ENCODE results near the gene CNOT6L. TPM values are rescaled to one million over a fixed set of nuclear protein-coding genes. Genes with fewer than 3 reads are reported as not detected.
"Not testable (repeated sequence)": the region's sequence is repeated elsewhere in the genome, so short reads cannot be mapped to it uniquely, and the experiment has no call there.

CNOT6L gene
- total RNA-seq, 1 donor, result 16.4 TPM

GRCh38 chr4:77740480-77740879 lies 78.7 kb downstream of the CNOT6L start:
- TF ChIP-seq CTCF (IDR thresholded peaks at IDR 0.05; ENCODE audit: insufficient read depth, low read length), result no peak
- H3K4me3 ChIP-seq (ENCODE audit: low read depth, low read length), result no peak overlapping the region

DNA sequence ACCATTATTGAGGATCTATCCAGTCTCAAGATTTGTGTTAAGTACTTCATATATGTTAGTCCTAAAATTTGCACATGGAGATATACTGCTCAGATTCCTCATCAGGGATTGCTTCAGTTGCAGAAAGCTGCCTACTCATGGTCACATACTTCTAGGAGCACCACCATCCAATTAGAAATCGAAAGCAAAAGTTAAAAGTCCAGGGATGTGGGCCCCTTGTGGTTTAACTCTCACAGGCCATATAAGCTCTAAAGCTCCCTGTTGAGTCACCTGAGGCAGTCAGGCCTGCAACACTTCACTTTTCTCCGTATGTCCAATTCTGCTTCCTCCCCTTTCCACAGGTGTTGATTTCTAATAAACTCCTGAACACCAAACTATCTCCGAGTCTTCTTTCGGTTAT lies 84.2 kb downstream of the CNOT6L start:
- peak; percentile 46 for DNase-seq (ENCODE audit: low read depth)
- H3K4me3 ChIP-seq (ENCODE audit: low read depth, low read length), result no peak overlapping the region
- no peak for TF ChIP-seq CTCF (IDR thresholded peaks at IDR 0.05; ENCODE audit: insufficient read depth, low read length)

More at GRCh38 chr4:77740480-77740879, 78.7 kb downstream of the CNOT6L start:
- DNase-seq (ENCODE audit: low read depth), result no peak

- no peak for TF ChIP-seq CTCF (IDR thresholded peaks at IDR 0.05; ENCODE audit: insufficient read depth, low read length)
- DNase-seq (ENCODE audit: low read depth), result no peak
- no peak overlapping the region for H3K4me3 ChIP-seq (ENCODE audit: low read depth, low read length)
Measured at GRCh38 chr4:77731656-77732055, 87.5 kb downstream of the CNOT6L start.

GRCh38 chr4:77728420-77728819 lies 90.7 kb downstream of the CNOT6L start:
- no peak overlapping the region for H3K4me3 ChIP-seq (ENCODE audit: low read depth, low read length)
- TF ChIP-seq CTCF (IDR thresholded peaks at IDR 0.05; ENCODE audit: insufficient read depth, low read length), result no peak
- DNase-seq (ENCODE audit: low read depth), result no peak

GRCh38 chr4:77721073-77721472 lies 98.1 kb downstream of the CNOT6L start:
- H3K4me3 ChIP-seq (ENCODE audit: low read depth, low read length), result no peak overlapping the region
- no peak for TF ChIP-seq CTCF (IDR thresholded peaks at IDR 0.05; ENCODE audit: insufficient read depth, low read length)
- no peak for DNase-seq (ENCODE audit: low read depth)

DNA sequence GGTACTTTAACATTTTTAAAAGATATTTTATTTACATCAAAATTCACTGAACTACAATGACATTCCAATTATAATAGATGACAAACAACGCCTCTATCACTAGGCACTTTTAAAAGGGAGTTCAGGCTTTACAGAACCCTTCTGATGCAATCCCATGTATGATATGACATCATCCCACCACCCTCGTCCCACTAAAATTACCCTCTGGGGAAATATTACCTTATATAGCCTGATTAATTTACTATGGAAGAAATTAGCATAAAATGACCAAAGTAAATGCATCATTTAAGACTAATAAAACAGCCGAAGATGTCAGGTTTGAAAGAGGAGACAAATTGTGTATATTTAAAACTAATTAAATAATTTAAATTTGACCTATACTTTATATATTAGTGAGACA lies 100.7 kb downstream of the CNOT6L start:
- DNase-seq (ENCODE audit: low read depth); H3K4me3 ChIP-seq (ENCODE audit: low read depth, low read length): not testable (repeated sequence)

GRCh38 chr4:77715414-77716290 lies 103.5 kb downstream of the CNOT6L start:
- TF ChIP-seq CTCF (IDR thresholded peaks at IDR 0.05; ENCODE audit: insufficient read depth, low read length), result no peak
- DNase-seq (ENCODE audit: low read depth), result no peak
- H3K4me3 ChIP-seq (ENCODE audit: low read depth, low read length), result no peak overlapping the region

Data from fibroblast of the aortic adventitia (primary cell).